GM18502 (cell line): ENCODE results near the gene NELFA.

Experiments
- ATAC-seq: cut with Tn5 transposase; IDR thresholded peaks from one replicate; pipeline ENCODE4 v1.9.1; 2021; ENCODE audit warnings: mild to moderate bottlenecking; ENCODE audit not compliant: unreplicated experiment, poor library complexity

NELFA gene

DNA sequence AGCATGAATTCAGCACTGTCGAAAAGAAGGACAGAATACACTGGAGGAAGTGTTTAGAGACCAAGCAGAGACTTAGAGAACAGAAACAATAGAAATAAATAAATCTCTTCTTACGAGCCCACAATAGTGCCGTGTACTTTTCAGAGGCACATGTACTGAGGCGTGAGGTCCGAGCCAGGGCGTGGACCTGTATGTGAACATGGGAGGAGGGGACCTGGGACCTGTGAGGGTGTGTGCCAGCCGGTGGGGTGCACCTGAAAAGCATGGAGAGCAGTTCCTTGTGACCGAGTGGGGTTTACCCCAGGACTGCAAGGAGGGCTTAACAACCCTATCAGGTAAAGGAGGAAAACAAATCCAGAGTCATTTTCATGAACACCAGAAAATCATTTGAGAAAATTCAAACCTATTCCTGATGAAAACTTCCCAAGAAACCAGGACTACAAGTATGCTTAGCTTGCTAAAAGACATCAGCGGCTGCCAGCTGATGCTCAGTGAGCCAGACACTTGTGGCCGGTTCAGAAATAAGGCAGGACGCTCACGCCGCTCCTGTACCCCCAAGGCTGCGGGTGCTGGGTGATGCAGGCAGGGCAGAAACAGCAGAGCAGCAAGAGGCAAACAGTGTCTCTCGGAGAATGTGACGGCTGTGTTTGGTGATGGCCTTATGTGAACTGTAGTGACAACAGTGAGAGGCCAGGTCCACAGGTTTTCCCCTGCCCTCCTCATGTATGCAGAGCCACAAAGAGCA is 37.1 kb downstream of the NELFA start:
- ATAC-seq = no peak

DNA sequence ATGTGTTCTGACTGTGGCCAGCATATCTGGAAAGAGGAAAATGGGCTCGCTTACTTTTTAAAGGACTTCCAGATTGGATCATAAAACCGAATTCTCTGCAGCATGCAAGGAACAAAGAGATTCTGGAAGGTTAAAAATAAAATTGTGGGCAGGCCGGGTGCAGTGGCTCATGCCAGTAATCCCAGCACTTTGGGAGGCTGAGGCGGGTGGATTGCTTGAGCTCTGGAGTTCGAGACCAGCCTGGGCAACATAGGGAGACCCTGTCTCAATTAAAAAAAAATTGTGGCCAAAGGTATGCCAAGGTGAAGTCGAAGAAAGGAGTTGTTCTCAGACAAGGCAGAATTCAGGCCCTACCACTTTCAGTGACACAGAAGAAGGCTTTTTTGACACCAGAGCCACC is 37.8 kb downstream of the NELFA start:
- no peak for ATAC-seq

DNA sequence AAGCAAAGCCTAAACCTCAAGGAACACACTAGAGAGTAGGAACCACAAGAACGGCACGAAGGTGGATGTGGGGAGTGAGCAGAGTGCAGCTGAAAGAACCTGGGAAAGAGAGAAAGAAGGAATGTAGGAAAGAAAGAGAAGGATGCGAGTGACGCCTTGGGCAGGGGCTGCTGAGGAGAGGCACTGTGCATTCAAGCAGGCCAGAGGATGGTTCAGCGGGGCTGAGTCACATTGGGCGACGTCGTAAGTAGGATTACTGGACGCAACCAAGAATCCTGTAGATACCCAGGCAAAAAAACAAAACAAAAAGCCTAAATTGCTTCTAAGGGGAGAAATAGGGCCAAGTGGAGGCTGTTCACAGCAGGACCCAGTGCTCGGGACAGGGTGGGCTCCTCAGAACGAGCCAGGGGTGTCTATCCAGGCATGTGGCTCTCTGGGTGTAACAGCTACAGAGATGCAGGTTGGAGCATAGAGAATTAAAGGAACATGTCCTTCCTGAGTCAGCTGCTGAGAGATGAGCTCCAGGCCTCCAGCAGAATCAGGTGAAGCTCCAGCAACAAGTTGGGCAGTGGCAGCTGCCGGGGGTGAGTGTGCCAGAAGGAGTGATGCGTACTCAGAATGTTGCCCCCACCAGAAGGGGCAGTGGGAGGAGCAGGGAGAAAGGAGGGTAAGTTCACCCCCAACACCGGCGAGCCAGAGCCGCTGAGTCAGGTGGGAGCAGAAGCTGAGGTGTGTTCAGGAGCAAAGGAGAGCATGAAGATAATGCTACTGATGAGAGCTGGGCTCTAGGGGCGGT is 38.6 kb downstream of the NELFA start:
- ATAC-seq = no peak

DNA sequence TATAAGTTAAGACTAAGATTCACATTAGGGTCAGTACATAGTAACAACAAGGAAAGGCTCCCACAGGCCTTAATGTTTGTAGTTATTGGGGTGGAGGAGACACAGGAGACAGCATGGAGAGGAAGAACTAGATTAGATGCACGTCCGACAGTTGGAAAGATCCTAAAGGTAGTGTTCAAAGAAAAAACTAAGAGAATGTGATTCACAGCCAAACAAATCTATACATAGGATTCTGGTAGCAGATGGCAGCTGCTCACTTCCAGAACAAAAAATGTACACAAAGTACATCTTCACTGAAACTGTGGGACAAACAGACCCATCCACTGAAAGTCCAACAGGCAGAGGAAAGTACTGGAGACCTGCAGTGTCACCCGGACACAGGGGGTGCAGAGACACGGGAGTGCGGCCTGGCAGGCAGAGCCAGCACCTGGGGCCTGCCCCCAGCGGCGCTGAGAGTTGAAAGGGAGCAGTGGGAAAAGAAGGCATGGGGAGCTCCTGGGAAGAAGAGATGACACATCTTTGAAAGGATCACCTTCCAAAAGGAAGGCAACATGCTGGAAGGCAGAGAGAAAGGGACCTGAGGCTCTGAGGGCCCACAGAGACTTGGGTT is 40.0 kb downstream of the NELFA start:
- no peak for ATAC-seq

DNA sequence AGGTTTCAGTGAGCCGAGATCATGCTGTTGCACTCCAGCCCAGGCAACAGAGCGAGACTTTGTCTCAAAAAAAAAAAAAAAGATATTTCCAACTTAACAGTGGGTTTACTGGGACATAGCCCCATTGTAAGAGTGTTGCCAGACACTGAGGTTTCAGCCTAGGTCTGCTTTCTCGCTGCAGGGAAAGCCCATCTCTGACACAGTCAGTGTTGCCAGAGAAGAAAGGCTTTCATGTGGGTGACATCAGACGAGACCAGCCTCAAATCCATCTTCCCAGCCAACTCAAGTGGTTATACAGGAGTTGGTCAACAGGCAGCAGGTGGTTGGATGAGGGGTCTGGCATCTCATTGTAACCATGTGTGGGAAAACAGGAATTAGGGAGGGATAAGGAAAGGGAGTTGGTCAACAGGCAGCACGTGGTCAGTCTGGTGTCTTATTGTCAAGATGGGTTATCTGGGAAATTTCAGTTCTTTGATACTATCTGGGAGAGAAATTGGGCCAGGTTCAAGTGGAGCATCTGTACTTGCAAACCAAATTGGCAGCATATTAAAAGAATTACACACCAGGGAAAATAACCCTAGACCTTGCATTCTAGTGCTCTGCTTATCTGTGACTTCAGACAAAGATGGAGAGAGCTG is 41.1 kb downstream of the NELFA start:
- no peak for ATAC-seq

DNA sequence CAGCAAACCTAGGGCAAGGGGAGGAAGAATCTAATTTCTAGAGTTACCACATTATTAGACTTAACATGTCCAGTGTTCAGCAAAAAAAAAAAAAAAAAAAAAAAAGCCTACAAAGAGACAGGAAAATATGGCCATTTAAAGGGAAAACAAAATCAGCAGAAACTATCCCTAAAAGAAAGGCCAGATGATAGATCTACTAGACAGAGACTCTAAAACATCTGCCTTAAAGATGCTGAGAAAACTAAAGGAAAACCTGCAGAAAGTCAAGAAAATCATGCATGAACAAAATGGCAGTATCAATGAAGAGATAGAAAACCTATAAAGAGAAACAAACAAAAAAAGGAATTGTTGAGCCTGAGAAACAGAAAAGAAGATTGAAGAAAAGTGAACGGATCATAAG is 43.8 kb downstream of the NELFA start:
- no peak for ATAC-seq

DNA sequence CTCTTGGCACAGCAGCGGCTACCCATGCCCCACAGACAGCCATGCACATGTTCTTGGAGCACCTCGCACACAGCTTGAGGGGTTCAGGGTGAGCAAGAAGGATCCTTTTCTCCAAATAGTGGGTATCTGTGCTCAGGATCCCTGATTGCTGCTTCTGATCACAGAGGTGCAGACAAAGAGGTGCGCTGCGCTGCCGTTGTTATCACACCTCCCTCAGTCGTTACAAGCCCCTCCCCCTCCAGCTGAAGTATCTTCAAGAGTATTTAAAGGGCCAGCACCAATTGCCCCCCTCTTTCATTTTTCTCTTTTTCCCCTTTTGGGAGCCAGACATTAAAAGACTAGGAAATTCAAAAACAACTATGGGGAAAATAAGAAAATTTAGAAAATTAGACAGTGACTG is 44.3 kb downstream of the NELFA start:
- ATAC-seq = no peak

DNA sequence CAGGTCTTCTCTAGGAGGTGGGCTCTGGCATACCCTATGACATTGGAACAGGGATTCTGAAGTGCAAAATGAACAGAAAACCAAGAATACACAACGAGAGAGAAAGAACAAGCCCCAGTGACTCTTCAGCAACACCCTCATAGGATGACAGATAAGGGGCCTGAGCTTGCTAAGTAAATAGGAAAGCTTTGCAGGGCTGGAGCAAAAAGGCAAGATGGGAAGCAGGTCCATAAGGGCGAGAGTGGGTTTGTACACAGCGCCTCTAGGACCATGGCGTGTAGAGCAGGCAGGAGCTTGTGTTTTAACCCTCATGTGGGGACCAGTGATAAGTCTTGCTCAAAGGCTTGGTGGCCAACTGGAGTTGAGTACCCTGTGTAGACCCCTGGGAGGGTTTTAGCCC is 45.8 kb downstream of the NELFA start:
- no peak for ATAC-seq

DNA sequence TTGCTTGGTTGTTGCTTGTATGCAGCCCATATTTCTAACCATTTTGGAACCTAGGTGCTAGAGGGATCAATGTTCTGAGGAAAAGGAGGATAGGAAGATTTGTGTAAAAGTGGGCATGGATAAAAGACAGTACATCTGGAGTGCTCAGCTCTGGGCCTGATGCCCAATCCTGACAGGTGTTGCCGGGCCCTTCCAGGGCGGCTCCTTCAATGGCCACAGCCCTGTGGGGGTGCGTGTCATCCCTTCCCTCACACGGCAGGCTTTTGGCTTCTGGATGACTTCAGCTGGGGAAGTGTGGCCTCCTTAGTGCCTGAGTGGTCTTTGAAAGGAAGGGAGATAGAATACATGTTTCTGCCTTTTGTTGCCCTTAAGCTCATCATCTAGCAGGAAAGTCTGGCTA is 47.2 kb downstream of the NELFA start:
- no peak for ATAC-seq

DNA sequence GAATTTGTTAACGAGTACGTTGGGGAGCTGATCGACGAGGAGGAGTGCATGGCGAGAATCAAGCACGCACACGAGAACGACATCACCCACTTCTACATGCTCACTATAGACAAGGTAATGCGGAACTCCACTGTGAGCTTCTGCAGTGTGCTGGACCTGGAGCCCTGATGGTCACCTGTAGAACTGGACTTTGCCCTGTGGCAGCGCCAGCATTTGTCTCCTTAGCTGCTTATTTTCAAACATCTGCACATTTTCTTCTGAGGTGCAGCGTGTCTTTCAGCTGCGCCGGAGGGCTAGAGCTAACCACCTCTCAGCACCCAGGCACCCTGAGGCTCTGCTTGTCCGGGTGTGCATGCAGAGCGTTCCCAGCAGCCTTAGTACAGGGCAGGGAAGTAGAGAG is 47.7 kb downstream of the NELFA start:
- ATAC-seq = no peak

DNA sequence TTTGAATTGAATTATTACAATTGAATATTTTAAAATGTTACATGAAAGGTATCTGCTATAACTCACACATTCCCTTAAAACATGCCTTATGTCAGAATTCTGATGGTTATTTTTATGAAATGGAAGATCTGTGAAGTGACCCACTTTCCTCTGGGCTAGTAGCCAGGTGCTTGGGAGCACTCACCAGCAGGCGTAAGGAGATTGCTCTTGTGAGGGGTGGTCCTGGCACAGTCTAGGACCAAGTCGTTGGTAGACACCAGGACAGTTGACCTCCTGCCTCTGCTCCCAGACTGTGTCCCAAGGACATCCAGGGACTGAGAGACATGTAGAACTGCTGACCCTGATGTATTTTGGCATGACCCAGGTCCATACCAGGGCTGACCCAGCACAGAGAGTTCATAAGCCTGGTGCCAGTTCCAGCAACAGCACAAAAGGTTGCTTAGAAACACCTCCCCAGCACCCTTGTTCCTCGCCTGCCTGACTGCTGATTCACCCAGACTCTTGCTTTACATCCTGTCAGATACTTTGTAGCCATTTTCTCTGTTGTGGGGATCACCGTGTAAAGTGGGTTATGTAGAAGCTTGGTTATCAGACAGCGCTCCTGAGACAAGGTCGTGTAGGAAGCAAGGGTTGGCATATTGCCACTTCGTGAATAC is 48.5 kb downstream of the NELFA start:
- ATAC-seq = no peak

DNA sequence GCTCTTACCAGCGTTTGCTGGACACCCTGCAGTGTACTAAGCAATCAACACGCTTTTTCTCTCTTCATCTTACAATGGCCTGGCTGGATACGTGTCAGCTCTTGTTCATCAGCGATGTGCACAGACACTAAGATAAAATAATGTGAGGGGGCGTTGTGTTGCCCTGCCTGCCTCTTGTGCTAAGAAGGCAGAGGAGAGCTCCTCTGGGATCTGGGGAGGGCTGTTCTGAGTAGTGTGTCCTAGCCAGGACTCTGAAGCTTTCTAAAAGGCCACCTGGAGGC is 49.7 kb downstream of the NELFA start:
- no peak for ATAC-seq

DNA sequence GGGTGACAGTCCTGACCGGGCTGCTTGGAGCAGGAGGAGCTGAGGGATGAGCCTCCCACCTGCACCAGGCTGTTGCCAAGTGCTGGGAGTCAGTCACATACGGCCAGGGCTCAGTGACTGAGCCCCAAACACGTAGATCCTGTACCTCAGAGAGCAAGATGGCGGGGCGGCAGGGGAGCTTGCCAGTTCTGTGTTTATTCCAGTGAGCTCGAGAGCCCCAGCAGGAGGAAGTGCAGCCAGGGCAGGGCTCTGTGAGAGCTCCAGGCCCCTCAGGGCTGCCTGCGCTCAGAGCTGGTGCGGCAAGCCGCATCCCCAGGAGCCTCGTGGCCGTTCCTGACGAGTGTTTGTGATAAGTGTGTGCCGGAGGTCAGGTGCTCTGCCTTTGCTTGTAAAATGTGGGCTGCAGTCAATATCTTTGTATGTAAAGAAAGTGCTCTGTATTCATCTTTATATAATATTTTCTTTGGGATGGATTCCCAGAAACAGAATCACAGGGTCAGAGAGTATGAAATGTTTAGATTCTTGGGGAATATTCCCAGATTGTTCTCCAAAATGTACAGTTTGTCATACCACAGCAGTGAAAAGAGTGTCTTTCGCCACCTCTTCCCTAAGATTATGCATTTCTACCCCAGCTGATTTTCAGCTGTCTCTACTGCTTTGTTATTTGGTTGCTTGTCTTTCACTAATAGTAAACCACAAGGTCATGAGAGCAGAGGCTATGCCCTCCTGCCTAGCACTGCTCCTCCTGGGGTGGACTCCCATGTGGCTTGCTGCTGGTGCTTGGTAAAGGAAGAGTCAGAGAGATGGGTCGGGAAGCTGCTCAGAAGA is 50.3 kb downstream of the NELFA start:
- ATAC-seq = no peak

DNA sequence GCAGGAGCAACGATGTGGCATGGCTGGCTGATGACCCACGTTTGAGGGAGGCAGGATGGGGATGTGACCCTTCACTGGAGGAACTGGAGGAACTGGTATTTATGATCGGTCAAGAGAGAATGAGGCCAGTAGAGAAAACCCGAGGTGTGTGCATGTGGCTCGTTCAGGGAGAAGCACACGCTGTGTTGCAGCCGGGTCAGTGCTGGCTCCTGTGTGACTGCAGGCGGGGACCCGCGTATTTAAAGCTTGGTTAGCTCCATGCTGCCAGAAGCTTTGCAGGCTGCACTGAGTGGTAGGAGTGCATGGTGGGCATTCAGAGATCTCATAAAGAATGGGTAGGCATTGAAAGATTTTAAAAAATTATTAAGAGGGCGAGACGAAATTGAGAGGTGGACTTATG is 52.1 kb downstream of the NELFA start:
- no peak for ATAC-seq

DNA sequence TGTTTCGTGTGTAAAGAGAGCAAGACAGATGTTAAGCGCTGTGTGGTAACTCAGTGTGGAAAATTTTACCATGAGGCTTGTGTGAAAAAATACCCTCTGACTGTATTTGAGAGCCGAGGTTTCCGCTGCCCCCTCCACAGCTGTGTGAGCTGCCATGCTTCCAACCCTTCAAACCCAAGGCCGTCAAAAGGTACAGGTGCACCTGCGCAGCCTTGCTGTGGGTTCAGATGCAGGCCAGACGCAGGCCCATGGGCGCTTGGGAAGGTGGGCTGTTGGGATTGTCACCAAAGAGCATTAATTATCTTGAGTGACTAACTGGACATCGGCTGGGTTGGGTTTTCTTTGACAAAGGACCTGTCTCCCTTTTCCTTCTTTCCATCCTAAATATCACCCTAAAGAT is 55.4 kb downstream of the NELFA start:
- no peak for ATAC-seq

DNA sequence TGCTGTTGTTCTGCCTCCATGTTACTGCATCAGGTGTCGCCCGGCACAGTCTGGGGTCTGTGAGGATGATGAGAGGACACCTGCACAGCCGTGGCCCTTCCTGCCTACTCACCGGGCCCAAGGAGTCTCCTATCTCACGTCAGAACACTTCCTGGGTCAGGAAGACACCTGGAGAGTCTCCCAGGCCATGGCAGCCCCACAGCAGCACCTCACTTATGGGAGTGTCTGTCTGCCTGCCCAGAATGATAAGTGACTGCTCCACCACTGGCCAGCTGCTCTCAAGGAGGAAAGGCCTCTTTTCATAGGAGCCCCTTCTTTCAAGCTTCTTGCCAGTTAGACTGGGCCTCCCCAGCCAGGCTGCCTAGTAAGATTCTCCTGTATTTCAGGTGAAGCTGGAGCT is 56.1 kb downstream of the NELFA start:
- no peak for ATAC-seq

DNA sequence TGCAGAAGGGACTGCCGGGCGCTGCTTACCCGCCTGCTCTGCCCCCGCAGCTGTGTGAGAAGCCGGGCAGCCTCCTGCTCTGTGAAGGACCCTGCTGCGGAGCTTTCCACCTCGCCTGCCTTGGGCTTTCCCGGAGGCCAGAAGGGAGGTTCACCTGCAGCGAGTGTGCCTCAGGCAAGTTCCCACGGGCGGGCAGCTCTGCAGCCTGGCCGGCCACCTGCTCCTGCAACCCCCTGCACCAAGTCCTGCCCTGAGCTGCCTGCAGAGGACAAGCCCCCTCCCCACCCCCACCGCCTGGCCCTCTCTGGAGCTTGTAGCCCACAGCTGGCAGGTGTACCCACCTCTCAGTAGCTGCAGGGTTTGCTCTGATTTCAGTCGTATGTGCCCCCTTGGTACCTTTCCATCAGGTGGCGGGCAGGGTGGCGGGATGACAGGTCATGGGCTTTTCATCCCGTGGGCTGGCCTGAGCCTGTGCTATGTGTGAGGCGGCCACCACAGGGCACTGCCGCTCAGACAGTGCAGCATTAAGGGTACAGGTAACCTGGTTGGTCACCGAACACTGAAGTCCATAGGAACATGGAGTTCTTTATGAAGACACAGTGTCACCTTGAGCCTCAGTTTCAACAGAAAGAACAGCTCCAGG is 56.6 kb downstream of the NELFA start:
- no peak for ATAC-seq

DNA sequence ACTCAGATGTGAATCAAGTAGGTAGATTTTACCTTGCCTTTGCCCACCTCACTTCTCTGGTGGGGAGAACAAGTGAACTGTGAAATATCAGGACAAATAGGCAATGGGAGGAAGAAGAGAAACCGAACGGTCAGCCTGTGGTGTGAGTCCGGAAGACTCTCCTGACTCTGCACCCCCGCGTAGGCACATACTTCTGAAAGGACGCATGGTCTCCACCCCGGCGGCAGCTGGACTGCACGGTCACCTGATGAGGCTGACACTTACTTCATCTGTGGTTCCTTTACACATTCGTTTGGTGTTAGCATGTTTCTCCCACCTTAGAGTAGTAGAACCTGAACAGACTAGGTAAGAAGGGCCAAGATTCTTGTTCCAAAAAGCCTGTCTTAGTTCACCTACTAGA is 58.4 kb downstream of the NELFA start:
- no peak for ATAC-seq

DNA sequence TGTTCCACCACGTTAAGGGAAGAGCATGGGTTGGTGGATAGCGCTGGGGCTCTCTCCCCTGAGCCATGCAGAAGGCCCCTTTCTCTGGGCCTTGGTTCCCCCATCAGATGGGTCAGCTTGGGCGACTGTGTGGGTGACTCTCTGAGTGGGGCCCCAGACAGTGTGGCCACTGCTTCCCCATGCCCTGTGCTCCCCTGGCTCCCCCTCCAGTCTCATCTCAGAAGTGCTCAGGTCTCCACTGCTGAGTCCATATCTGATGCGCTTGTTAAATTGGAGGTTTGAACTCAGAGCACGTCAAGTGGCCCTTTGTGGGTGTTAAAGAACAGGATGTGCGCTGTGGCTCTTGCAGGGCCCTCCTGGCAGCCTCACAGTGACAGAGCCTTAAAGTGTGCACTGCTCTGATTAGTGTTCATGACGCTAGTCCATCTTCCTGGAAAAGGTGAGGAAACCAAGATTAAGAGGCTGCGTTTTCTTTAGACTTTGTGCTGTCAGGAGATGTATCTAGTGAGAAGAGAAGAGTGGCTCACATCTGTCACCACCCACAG is 59.8 kb downstream of the NELFA start:
- ATAC-seq = no peak
